Left lung (tissue), 10 donors: ENCODE results near the gene HECTD4. TPM values are rescaled to one million over a fixed set of nuclear protein-coding genes. Genes with fewer than 3 reads are reported as not detected.

ENCODE experiments used
- ATAC-seq: fragments of 200-7000 bp; cut with Tn5 transposase; one replicate; pipeline ENCODE4 v1.9.1; 2020; ENCODE audit warnings: moderate library complexity
- DNase-seq, 4 donors: peaks; one replicate each; pipeline ENCODE4 v3.0.0-alpha.2; 2013 to 2020
- H3K27ac ChIP-seq, 2 donors: fragments of 200-600 bp; sonication (generic) in 1 of 2; one replicate each; pipeline versions ENCODE4 v1.5.0 to v1.8.0; 2020 to 2021
- H3K27me3 ChIP-seq, 2 donors: fragments of 200-600 bp; sonication (generic) in 1 of 2; one replicate each; pipeline versions ENCODE4 v1.5.0 to v1.8.0; 2020 to 2021
- H3K36me3 ChIP-seq, 2 donors: fragments of 200-600 bp; sonication (generic) in 1 of 2; one replicate each; pipeline versions ENCODE4 v1.5.0 to v1.8.0; 2020 to 2021
- H3K4me1 ChIP-seq, 2 donors: fragments of 200-600 bp; one replicate each; pipeline ENCODE4 v1.8.0; 2021
- H3K4me3 ChIP-seq, 2 donors: fragments of 200-600 bp; sonication (generic) in 1 of 2; one replicate each; pipeline versions ENCODE4 v1.5.0 to v1.8.0; 2020 to 2021; ENCODE audit warnings: mild to moderate bottlenecking in 1 of 2
- H3K9me3 ChIP-seq, 2 donors: fragments of 200-600 bp; sonication (generic) in 1 of 2; one replicate each; pipeline versions ENCODE4 v1.5.0 to v1.8.0; 2020 to 2021
- intact Hi-C, 2 donors: fragments of 100-400 bp; cut with DNase I; formaldehyde crosslinking; loops; one replicate each; pipeline versions ENCODE4 v1.11.2 to v1.14.2; 2022
- polyA plus RNA-seq, 6 donors: library from polyadenylated mRNA; unstranded; fragments of 120-200 nt; gene quantifications; one replicate each; pipeline ENCODE4 v1.2.1, GENCODE V29; 2013; ENCODE audit not compliant: insufficient read length in 6 of 6
- total RNA-seq, 2 donors: library from RNA; stranded (reverse); fragmentation: NEBNext Ultra II Directional; extraction: Animal tissue kit (Norgen Biotek cat#: 25700); gene quantifications; one replicate each; pipeline ENCODE4 v1.2.1, GENCODE V29; 2021
- TF ChIP-seq, protein P1 (sequence below), 2 donors: fragments of 200-600 bp; sonication (generic) in 1 of 2; IDR thresholded peaks; one replicate each; pipeline versions ENCODE4 v1.5.0 to v1.8.0; 2021; ENCODE audit warnings: antibody characterized with exemption in 2 of 2
- donor health status: DM: no; HTN: yes; CAD: no.
- donor health status: DM: no; HTN: no; CAD: no.

Gene HECTD4
- total and polyA plus RNA-seq, 8 donors: 41.3 to 78.6 (median 64.9) TPM

- H3K36me3 ChIP-seq: peaks cover 0 to 91% of the 10 kb centered on the region in 2 donors
- intact Hi-C loops: loop anchor here in 1 of 2 donors (10.0 kb wide), 1 partner anchor 188 kb away; the partner anchor contains the start of gene HECTD4
- no peaks in the 10 kb centered on the region for H3K27me3 ChIP-seq
- no peak for ATAC-seq
- no peak overlapping the region for H3K27ac ChIP-seq
- no peak overlapping the region for H3K4me3 ChIP-seq
- H3K9me3 ChIP-seq: no peaks in the 10 kb centered on the region
- TF ChIP-seq, protein P1, sequence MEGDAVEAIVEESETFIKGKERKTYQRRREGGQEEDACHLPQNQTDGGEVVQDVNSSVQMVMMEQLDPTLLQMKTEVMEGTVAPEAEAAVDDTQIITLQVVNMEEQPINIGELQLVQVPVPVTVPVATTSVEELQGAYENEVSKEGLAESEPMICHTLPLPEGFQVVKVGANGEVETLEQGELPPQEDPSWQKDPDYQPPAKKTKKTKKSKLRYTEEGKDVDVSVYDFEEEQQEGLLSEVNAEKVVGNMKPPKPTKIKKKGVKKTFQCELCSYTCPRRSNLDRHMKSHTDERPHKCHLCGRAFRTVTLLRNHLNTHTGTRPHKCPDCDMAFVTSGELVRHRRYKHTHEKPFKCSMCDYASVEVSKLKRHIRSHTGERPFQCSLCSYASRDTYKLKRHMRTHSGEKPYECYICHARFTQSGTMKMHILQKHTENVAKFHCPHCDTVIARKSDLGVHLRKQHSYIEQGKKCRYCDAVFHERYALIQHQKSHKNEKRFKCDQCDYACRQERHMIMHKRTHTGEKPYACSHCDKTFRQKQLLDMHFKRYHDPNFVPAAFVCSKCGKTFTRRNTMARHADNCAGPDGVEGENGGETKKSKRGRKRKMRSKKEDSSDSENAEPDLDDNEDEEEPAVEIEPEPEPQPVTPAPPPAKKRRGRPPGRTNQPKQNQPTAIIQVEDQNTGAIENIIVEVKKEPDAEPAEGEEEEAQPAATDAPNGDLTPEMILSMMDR (IDR thresholded peaks at IDR 0.05): no peak
- DNase-seq: no peak
- H3K4me1 ChIP-seq: no peaks in the 10 kb centered on the region
Measured at GRCh38 chr12:112196196-112196875, 185.9 kb downstream of the HECTD4 start.

DNA sequence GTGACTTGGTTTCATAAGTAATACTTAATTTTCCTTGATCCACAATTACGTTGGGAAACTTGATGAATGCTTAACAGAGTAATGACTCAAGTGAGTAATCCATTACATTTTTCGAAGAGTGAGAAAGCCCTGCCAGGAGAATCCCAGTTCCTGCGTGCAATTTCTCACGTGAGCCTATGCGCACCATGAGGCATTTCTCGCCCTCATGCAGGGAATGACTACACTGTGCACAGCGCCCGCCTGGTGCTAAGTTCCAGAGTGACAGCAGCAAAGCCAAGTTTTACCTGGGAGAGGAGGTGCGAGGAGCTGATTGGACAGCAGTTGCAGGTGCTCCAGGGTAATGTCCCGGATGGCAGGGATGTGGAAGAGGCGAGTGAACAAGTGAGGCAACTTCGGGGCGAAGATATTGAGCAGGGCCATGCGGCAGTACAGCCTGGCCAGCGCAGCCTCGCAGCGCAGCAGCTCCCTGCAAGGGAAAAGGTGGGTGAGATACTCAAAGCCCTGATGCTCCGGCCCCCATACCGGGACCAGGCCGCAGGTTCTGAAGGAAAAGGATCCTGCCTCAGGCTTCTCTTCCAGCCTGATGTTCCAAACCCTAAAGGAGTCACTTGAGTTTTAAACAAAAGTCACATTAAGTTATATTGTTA is 187.5 kb downstream of the HECTD4 start:
- Histone ChIP-seq H3K9me3 (no peaks in the 10 kb centered on the region), H3K4me3 (no peak overlapping the region), H3K27me3 (no peaks in the 10 kb centered on the region), H3K36me3 (peaks cover 0 to 93% of the 10 kb centered on the region in 2 donors), H3K27ac (no peak overlapping the region), H3K4me1 (peaks cover 0 to 9% of the 10 kb centered on the region in 2 donors)
- DNase-seq: no peak
- intact Hi-C loops: loop anchor here in 1 of 2 donors (10.0 kb wide), 1 partner anchor 190 kb away; the partner anchor contains the start of gene HECTD4
- TF ChIP-seq, protein P1 (IDR thresholded peaks at IDR 0.05): no peak
- ATAC-seq: no peak

GRCh38 chr12:112192475-112192874 is 189.8 kb downstream of the HECTD4 start:
- TF ChIP-seq, protein P1 (IDR thresholded peaks at IDR 0.05): no peak
- Histone ChIP-seq H3K9me3 (no peaks in the 10 kb centered on the region), H3K27ac (no peak overlapping the region), H3K27me3 (no peaks in the 10 kb centered on the region), H3K4me3 (no peak overlapping the region), H3K36me3 (peaks cover 0 to 88% of the 10 kb centered on the region in 2 donors), H3K4me1 (peaks cover 0 to 9% of the 10 kb centered on the region in 2 donors)
- DNase-seq: no peak
- ATAC-seq: no peak
- intact Hi-C loops: loop anchor here in 1 of 2 donors (10.0 kb wide), 1 partner anchor 192 kb away; the partner anchor contains the start of gene HECTD4

DNA sequence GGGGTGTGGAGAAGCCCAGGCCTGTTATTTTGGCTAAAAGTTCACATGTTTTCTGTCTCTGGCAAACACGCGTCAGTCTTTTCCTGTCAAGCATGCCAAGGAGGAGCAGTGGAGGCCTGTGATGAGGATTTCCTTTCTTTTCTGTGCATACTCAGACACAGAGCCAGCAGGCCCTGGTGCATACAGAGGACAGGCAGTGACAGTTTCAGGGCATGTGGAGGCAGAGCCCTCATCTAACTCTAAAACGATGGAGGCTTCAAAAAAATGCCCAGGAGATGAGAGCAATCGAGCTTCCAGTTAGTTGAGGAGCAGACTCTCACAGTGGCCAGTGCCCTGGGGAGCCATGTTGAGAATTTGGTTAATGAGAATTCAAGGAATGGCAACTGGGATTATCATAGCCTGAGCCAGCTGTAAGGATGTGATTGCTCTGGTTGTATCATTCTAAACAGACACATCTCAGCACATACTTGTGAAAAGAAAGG is 190.3 kb downstream of the HECTD4 start:
- Histone ChIP-seq H3K27me3 (no peaks in the 10 kb centered on the region), H3K27ac (no peak overlapping the region), H3K36me3 (peaks cover 0 to 86% of the 10 kb centered on the region in 2 donors), H3K4me1 (peaks cover 0 to 9% of the 10 kb centered on the region in 2 donors), H3K4me3 (no peak overlapping the region), H3K9me3 (no peaks in the 10 kb centered on the region)
- ATAC-seq (no peak), DNase-seq (no peak)
- TF ChIP-seq, protein P1 (IDR thresholded peaks at IDR 0.05): no peak
- intact Hi-C loops: loop anchor here in 1 of 2 donors (10.0 kb wide), 1 partner anchor 193 kb away; the partner anchor contains the start of gene HECTD4

- H3K36me3 ChIP-seq: peaks cover 0 to 84% of the 10 kb centered on the region in 2 donors
Measured at GRCh38 chr12:112191201-112191600, 191.0 kb downstream of the HECTD4 start.

More at GRCh38 chr12:112191201-112191600, 191.0 kb downstream of the HECTD4 start:
- DNase-seq: no peak
- TF ChIP-seq, protein P1 (IDR thresholded peaks at IDR 0.05): no peak
- no peak for ATAC-seq
- intact Hi-C loops: loop anchor here in 1 of 2 donors (10.0 kb wide), 1 partner anchor 194 kb away; the partner anchor contains the start of gene HECTD4
- Histone ChIP-seq H3K27ac (no peak overlapping the region), H3K27me3 (no peaks in the 10 kb centered on the region), H3K4me3 (no peak overlapping the region), H3K9me3 (no peaks in the 10 kb centered on the region), H3K4me1 (peaks cover 0 to 9% of the 10 kb centered on the region in 2 donors)
